ENCODE data around the gene HSD17B3. TPM values are rescaled to one million over a fixed set of nuclear protein-coding genes. Genes with fewer than 3 reads are reported as not detected.

The HSD17B3 gene
- total and polyA plus RNA-seq, 2 donors (not counting 1 experiment from before 2014, with no cell fraction given), result not detected

GRCh38 chr9:96317335-96317980, 15.5 kb upstream of the HSD17B3 start:
- H3K4me1 Mint-ChIP-seq, result no peaks in the 10 kb centered on the region
- intact Hi-C loops (cut with micrococcal nuclease), result loop anchor here (5.0 kb wide), 1 partner anchor 590 kb away; no protein-coding TSS in a partner anchor

More at GRCh38 chr9:96317335-96317980, 15.5 kb upstream of the HSD17B3 start:
- Histone ChIP-seq H3K4me3 (ENCODE audit: control extremely low read depth in 1 of 5, extremely low read depth in 1 of 5, insufficient read depth in 1 of 5, low read depth in 2 of 5, low read length in 4 of 5) (no peak overlapping the region), H3K9me3 (ENCODE audit: control extremely low read depth in 1 of 3, control insufficient read depth in 2 of 3, insufficient read depth in 1 of 3, low read length in 2 of 3) (peaks cover 0 to 17% (median 9%) of the 10 kb centered on the region in 3 donors), H3K27me3 (replicated peaks in 1 of 4; ENCODE audit: control extremely low read depth in 1 of 4, control insufficient read depth in 3 of 4, insufficient read depth in 4 of 4, low read length in 3 of 4) (peaks cover 0 to 10% (median 1%) of the 10 kb centered on the region in 4 experiments), H2AFZ (ENCODE audit: insufficient read depth, low read depth, low read length, poor library complexity, severe bottlenecking) (no peak overlapping the region), H3K9ac (ENCODE audit: low read length) (no peak overlapping the region), H3K27ac (ENCODE audit: low read length in 2 of 2) (no peak overlapping the region), H3K36me3 (replicated peaks in 1 of 2; ENCODE audit: control extremely low read depth in 1 of 2, control insufficient read depth in 1 of 2, extremely low read depth in 1 of 2, insufficient read depth in 2 of 2, low read length in 1 of 2) (no peaks in the 10 kb centered on the region), H4K20me1 (ENCODE audit: control insufficient read depth, insufficient read depth, low read length, poor library complexity, severe bottlenecking) (no peaks in the 10 kb centered on the region), H3K79me2 (ENCODE audit: control insufficient read depth, insufficient read depth, low read length) (no peaks in the 10 kb centered on the region), H3K4me1 (ENCODE audit: control insufficient read depth in 2 of 2, insufficient read depth in 2 of 2, low read length in 2 of 2) (no peaks in the 10 kb centered on the region), H3K4me2 (replicated peaks; ENCODE audit: low read depth, low read length, poor library complexity, severe bottlenecking) (no peak overlapping the region)
- DNase-seq (peak; percentile 58), ATAC-seq (ENCODE audit: low read depth) (peak; percentile 47)
- Mint-ChIP-seq H3K27me3 (peaks cover 4% of the 10 kb centered on the region), H3K9me3 (ENCODE audit: insufficient read depth) (peaks cover 7% of the 10 kb centered on the region), H3K27ac (no peak overlapping the region), H3K4me3 (no peak overlapping the region)
- 58% methylated on average over 1 of the region's 9 CpGs for WGBS (ENCODE audit: insufficient coverage)
- ChIA-PET CTCF (interaction anchor here (0.5 to 3.2 kb wide), 17 partner anchors 8 to 1636 kb away, joined by 3 to 20 read pairs (median 4); no protein-coding TSS in a partner anchor), POLR2A (interaction anchor here (0.6 kb wide), 1 partner anchor 1165 kb away, joined by 12 read pairs; no protein-coding TSS in a partner anchor)
- peak; percentile 83 for TF ChIP-seq CTCF (IDR thresholded peaks at IDR 0.05)
- no peak for TF ChIP-seq EZH2 (IDR thresholded peaks at IDR 0.05; ENCODE audit: borderline replicate concordance, insufficient read depth, low read depth, low read length, poor library complexity, severe bottlenecking)

All from B cell (primary cell).